GM12892 (cell line): ENCODE data around the gene RALGAPA2.

Source experiments
- POLR2A ChIP-seq: IDR thresholded peaks from 2 replicates; pipeline ENCODE4 v1.6.1; 2011; ENCODE audit warnings: low read depth, low read length, control low read depth
- POLR2AphosphoS5 ChIP-seq: IDR thresholded peaks from 2 replicates; pipeline ENCODE4 v1.6.1; 2011; ENCODE audit warnings: low read depth, low read length, control low read depth

DNA sequence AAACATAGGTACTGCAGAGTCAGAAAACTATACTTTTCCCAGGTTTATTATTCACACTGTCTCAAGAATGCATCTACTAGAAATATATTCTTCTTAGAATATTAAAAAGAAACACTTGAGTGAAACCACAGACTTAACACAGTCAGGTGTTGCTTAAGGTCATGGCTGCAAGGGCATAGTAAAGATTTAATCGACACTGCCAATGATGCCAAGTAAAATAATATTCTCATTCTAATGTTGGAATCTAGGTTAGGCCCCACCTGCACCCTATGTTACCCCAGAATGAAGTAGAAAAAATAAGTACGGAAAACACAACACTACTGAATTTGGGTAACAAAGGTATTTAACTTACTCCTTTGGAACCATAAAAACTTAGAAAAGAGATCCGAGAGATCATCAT lies 155.0 kb downstream of the RALGAPA2 start:
- TF ChIP-seq POLR2A (no peak), POLR2AphosphoS5 (no peak)
